ENCODE measurements around the gene COPS7A. TPM values are rescaled to one million over a fixed set of nuclear protein-coding genes. Genes with fewer than 3 reads are reported as not detected.

COPS7A gene
- total RNA-seq, result 57.0 to 74.4 TPM (median 59.3 TPM) in 3 replicates
- long read RNA-seq, transcript COPS7A-215 (8 exons, 2,127 nt), result major isoform, 73 of 156 reads
- long read RNA-seq, transcript COPS7A-202 (7 exons, 1,718 nt), result minor isoform, 15 of 156 reads
- long read RNA-seq, transcript COPS7A-201 (8 exons, 1,721 nt), result minor isoform, 17 of 156 reads
- long read RNA-seq, transcript COPS7A-210 (8 exons, 1,832 nt), result minor isoform, 17 of 156 reads
- long read RNA-seq, partial matches to known transcripts, result 8 of 156 reads
- long read RNA-seq, other reads (novel, unspliced or antisense), result 18 of 156 reads

GRCh38 chr12:6723607-6724408, at the start of gene COPS7A:
Gene COPS7A (plus strand): TSS chr12:6724046. CDS start chr12:6724657, 611 bp downstream.
- H3K4me3 Mint-ChIP-seq (ENCODE audit: unreplicated experiment), result peak within 1 kb of the TSS; percentile 92
- peak within 1 kb of the TSS; percentile 95 for H3K27ac Mint-ChIP-seq (ENCODE audit: unreplicated experiment)
- peaks cover 4% of the 10 kb centered on the region for H3K36me3 Mint-ChIP-seq (ENCODE audit: low read depth)
- TF ChIP-seq CTCF (IDR thresholded peaks at IDR 0.05), result no peak
- H3K4me1 Mint-ChIP-seq (ENCODE audit: low read depth), result peaks cover 19% of the 10 kb centered on the region
- no peaks in the 10 kb centered on the region for H3K9me3 Mint-ChIP-seq (ENCODE audit: low read depth)
- DNase-seq (ENCODE audit: low spot score), result peak; percentile 97
- H3K27me3 Mint-ChIP-seq (ENCODE audit: low read depth), result no peaks in the 10 kb centered on the region

- Mint-ChIP-seq H3K27ac (ENCODE audit: unreplicated experiment) (no peak overlapping the region), H3K4me1 (ENCODE audit: low read depth) (no peaks in the 10 kb centered on the region), H3K27me3 (ENCODE audit: low read depth) (no peaks in the 10 kb centered on the region), H3K4me3 (ENCODE audit: unreplicated experiment) (no peak overlapping the region), H3K36me3 (ENCODE audit: low read depth) (peaks cover 30% of the 10 kb centered on the region), H3K9me3 (ENCODE audit: low read depth) (no peaks in the 10 kb centered on the region)
- DNase-seq (ENCODE audit: low spot score), result no peak
- TF ChIP-seq CTCF (IDR thresholded peaks at IDR 0.05), result no peak
These were observed 46.9 kb upstream of the COPS7A start for GRCh38 chr12:6676962-6677361.

GRCh38 chr12:6684609-6685008, 39.2 kb upstream of the COPS7A start:
- Mint-ChIP-seq H3K27me3 (ENCODE audit: low read depth) (no peaks in the 10 kb centered on the region), H3K9me3 (ENCODE audit: low read depth) (no peaks in the 10 kb centered on the region), H3K36me3 (ENCODE audit: low read depth) (no peaks in the 10 kb centered on the region), H3K4me1 (ENCODE audit: low read depth) (peaks cover 41% of the 10 kb centered on the region), H3K4me3 (ENCODE audit: unreplicated experiment) (no peak overlapping the region), H3K27ac (ENCODE audit: unreplicated experiment) (peak overlapping the region; percentile 18)
- peak; percentile 77 for TF ChIP-seq CTCF (IDR thresholded peaks at IDR 0.05)
- no peak for DNase-seq (ENCODE audit: low spot score)

GRCh38 chr12:6685814-6686213, 38.0 kb upstream of the COPS7A start:
- peaks cover 48% of the 10 kb centered on the region for H3K4me1 Mint-ChIP-seq (ENCODE audit: low read depth)
- H3K9me3 Mint-ChIP-seq (ENCODE audit: low read depth), result no peaks in the 10 kb centered on the region
- TF ChIP-seq CTCF (IDR thresholded peaks at IDR 0.05), result no peak
- H3K36me3 Mint-ChIP-seq (ENCODE audit: low read depth), result no peaks in the 10 kb centered on the region
- DNase-seq (ENCODE audit: low spot score), result no peak
- H3K4me3 Mint-ChIP-seq (ENCODE audit: unreplicated experiment), result no peak overlapping the region
- no peak overlapping the region for H3K27ac Mint-ChIP-seq (ENCODE audit: unreplicated experiment)
- H3K27me3 Mint-ChIP-seq (ENCODE audit: low read depth), result no peaks in the 10 kb centered on the region

GRCh38 chr12:6688543-6688998, 35.3 kb upstream of the COPS7A start:
- Mint-ChIP-seq H3K36me3 (ENCODE audit: low read depth) (no peaks in the 10 kb centered on the region), H3K27ac (ENCODE audit: unreplicated experiment) (peak overlapping the region; percentile 94), H3K4me1 (ENCODE audit: low read depth) (peaks cover 46% of the 10 kb centered on the region), H3K27me3 (ENCODE audit: low read depth) (no peaks in the 10 kb centered on the region), H3K9me3 (ENCODE audit: low read depth) (no peaks in the 10 kb centered on the region), H3K4me3 (ENCODE audit: unreplicated experiment) (peak overlapping the region; percentile 89)
- no peak for TF ChIP-seq CTCF (IDR thresholded peaks at IDR 0.05)
- DNase-seq (ENCODE audit: low spot score), result no peak

Data from chondrocyte (in vitro differentiated cells).